Adrenal gland (tissue), 12 donors: ENCODE measurements around the gene SYT8. TPM values are rescaled to one million over a fixed set of nuclear protein-coding genes. Genes with fewer than 3 reads are reported as not detected.

Experiments used
- DNase-seq, 7 donors: peaks; one replicate each; pipeline ENCODE4 v3.0.0-alpha.2; 2019 to 2020
- H3K27ac ChIP-seq, 5 donors: fragments of 200-600 bp; sonication (generic) in 4 of 5; 1 replicate in 3 of 5; 2 replicates in 2 of 5; pipeline versions ENCODE4 v1.5.1 to v1.8.0; 2016 to 2020; ENCODE audit warnings: mild to moderate bottlenecking in 1 of 5
- H3K27me3 ChIP-seq: fragments of 200-600 bp; 2 replicates; pipeline ENCODE4 v1.8.0; 2021
- H3K36me3 ChIP-seq, 2 donors: fragments of 200-600 bp; replicated peaks in 1 of 2; 1 replicate in 1 of 2; 2 replicates in 1 of 2; pipeline versions ENCODE4 v1.5.1 to v1.8.0; 2018 to 2022
- H3K4me1 ChIP-seq, 2 donors: fragments of 200-600 bp; replicated peaks in 1 of 2; 1 replicate in 1 of 2; 2 replicates in 1 of 2; pipeline versions ENCODE4 v1.5.1 to v1.8.0; 2018 to 2021
- H3K4me3 ChIP-seq, 4 donors: fragments of 200-600 bp; sonication (generic) in 3 of 4; one replicate each; pipeline ENCODE4 v1.5.1; 2016 to 2018
- H3K9me3 ChIP-seq, 3 donors: fragments of 200-600 bp; sonication (generic) in 1 of 3; replicated peaks in 1 of 3; 1 replicate in 2 of 3; 2 replicates in 1 of 3; pipeline versions ENCODE4 v1.5.1 to v1.8.0; 2016 to 2021
- POLR2A ChIP-seq, 2 donors: fragments of 450-650 bp; IDR thresholded peaks; one replicate each; pipeline ENCODE4 v1.6.1; 2017; ENCODE audit warnings: antibody characterized with exemption in 2 of 2, mild to moderate bottlenecking in 2 of 2, moderate library complexity in 1 of 2
- WGBS, 4 donors: extraction: QIAGEN DNeasy Blood & Tissue Kit in 2 of 4; methylation state at CpG; one replicate each; pipeline versions ENCODE4 v1.1.5 to v1.1.7; 2013 to 2017; 5-methylcytosine and 5-hydroxymethylcytosine counted together
- intact Hi-C, 2 donors: fragments of 100-400 bp; cut with DNase I; formaldehyde crosslinking; loops; one replicate each; pipeline versions ENCODE4 v1.14.1 to v1.15.0; 2022 to 2023
- polyA plus RNA-seq, 3 donors: library from polyadenylated mRNA; stranded (reverse); fragments of 200-250 nt in 2 of 3; fragments of 350-450 nt in 1 of 3; fragmentation: Illumina TruSeq in 1 of 3; extraction: RNeasy Lipid Tissue Mini Kit (QIAGEN cat#74804) in 1 of 3; gene quantifications; one replicate each; pipeline ENCODE4 v1.2.3, GENCODE V29; 2013 to 2014
- total RNA-seq, 9 donors: library from RNA; depleted of rRNA in 4 of 9; stranded (reverse); fragments of >200 nt in 4 of 9; fragments of 120-200 nt in 1 of 9; fragmentation: NEBNext Ultra II Directional in 1 of 9; extraction: Animal tissue kit (Norgen Biotek cat#: 25700) in 1 of 9; gene quantifications; one replicate each; pipeline versions ENCODE4 v1.1.0 to v1.2.4, GENCODE V29; 2013 to 2023
- TF ChIP-seq, protein P1 (sequence below), 6 experiments: fragments of 450-650 bp in 4 of 6; fragments of 200-600 bp in 2 of 6; sonication (generic) in 1 of 6; IDR thresholded peaks; 1 replicate in 5 of 6; 2 replicates in 1 of 6; pipeline versions ENCODE4 v1.5.1 to v1.8.0; 2016 to 2021; ENCODE audit warnings: antibody characterized with exemption in 6 of 6, mild to moderate bottlenecking in 2 of 6, moderate library complexity in 1 of 6
- donor health status: healthy with polysubstance abuse.
- donor health status: Bipolar disorder and iron deficiency.
- donor health status: DM: yes; HTN: yes; CAD: no.
- donor health status: DM: no; HTN: no; CAD: no.
- donor health status: DM: no; HTN: no; CAD: no.
- donor health status: DM: yes; HTN: yes; CAD: no.

The SYT8 gene
- total and polyA plus RNA-seq, 12 donors = 0.44 to 3.1 (median 0.91) TPM; not detected in 7

GRCh38 chr11:1836011-1836945 is 1.5 kb downstream of the SYT8 start:
- DNase-seq = peak in 4 of 7 donors; percentile 14 to 25 (median 19)
- H3K9me3 ChIP-seq = no peaks in the 10 kb centered on the region
- H3K36me3 ChIP-seq = no peaks in the 10 kb centered on the region
- H3K27me3 ChIP-seq = no peaks in the 10 kb centered on the region
- intact Hi-C loops = loop anchor here (2.0 to 5.0 kb wide), 4 partner anchors 86 to 316 kb away; no protein-coding TSS in a partner anchor
- peaks cover 14 to 15% of the 10 kb centered on the region in 2 donors for H3K4me1 ChIP-seq
- no peak for TF ChIP-seq POLR2A (IDR thresholded peaks at IDR 0.05)
- TF ChIP-seq, protein P1, sequence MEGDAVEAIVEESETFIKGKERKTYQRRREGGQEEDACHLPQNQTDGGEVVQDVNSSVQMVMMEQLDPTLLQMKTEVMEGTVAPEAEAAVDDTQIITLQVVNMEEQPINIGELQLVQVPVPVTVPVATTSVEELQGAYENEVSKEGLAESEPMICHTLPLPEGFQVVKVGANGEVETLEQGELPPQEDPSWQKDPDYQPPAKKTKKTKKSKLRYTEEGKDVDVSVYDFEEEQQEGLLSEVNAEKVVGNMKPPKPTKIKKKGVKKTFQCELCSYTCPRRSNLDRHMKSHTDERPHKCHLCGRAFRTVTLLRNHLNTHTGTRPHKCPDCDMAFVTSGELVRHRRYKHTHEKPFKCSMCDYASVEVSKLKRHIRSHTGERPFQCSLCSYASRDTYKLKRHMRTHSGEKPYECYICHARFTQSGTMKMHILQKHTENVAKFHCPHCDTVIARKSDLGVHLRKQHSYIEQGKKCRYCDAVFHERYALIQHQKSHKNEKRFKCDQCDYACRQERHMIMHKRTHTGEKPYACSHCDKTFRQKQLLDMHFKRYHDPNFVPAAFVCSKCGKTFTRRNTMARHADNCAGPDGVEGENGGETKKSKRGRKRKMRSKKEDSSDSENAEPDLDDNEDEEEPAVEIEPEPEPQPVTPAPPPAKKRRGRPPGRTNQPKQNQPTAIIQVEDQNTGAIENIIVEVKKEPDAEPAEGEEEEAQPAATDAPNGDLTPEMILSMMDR (IDR thresholded peaks at IDR 0.05) = no peak
- no peak overlapping the region for H3K27ac ChIP-seq
- 87 to 93% (median 89%) methylated on average over 5 to 43 of the region's 43 CpGs for WGBS, 4 donors
- H3K4me3 ChIP-seq = no peak overlapping the region

GRCh38 chr11:1837171-1838076 is 2.6 kb downstream of the SYT8 start:
- Histone ChIP-seq H3K9me3 (no peaks in the 10 kb centered on the region), H3K36me3 (no peaks in the 10 kb centered on the region), H3K4me1 (peaks cover 19 to 20% of the 10 kb centered on the region in 2 donors), H3K27ac (peak overlapping the region in 2 of 5 donors; percentile 30 to 62), H3K27me3 (no peaks in the 10 kb centered on the region), H3K4me3 (no peak overlapping the region)
- TF ChIP-seq POLR2A (IDR thresholded peaks at IDR 0.05) = no peak
- TF ChIP-seq, protein P1 (IDR thresholded peaks at IDR 0.05) = peak; percentile 84 to 97 (median 92)
- DNase-seq = peak; percentile 70 to 83 (median 77)
- WGBS, 4 donors = 37 to 50% (median 49%) methylated on average over 12 to 38 of the region's 38 CpGs; no CpG with 5 or more reads in 1 of the 4 donors
- intact Hi-C loops = loop anchor here (2.0 to 5.0 kb wide), 4 partner anchors 85 to 315 kb away; no protein-coding TSS in a partner anchor

DNA sequence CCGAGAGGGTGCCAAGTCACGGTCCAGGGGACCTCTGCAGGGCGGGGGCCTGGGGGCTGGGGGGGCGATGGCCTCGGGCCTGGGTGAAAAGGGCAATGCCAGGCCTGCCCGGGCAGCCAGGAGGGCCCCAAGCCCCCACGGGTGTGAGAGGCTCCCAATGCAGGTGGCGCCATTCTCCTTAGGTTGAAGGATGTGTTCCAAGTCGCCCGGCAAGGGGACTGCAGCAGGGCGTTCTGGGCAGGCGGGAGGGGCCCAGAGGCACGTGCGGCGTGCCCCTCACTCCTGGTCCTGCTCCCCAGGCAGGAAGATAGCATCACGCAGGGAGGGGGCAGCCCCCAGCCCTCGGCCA is 3.3 kb downstream of the SYT8 start:
- Histone ChIP-seq H3K9me3 (no peaks in the 10 kb centered on the region), H3K27me3 (no peaks in the 10 kb centered on the region), H3K27ac (peak overlapping the region in 2 of 5 donors; percentile 30 to 62), H3K4me1 (peaks cover 19 to 20% of the 10 kb centered on the region in 2 donors), H3K36me3 (no peaks in the 10 kb centered on the region), H3K4me3 (no peak overlapping the region)
- 32 to 56% (median 46%) methylated on average over 8 to 17 of the region's 17 CpGs for WGBS, 4 donors
- intact Hi-C loops = loop anchor here (5.0 kb wide), 3 partner anchors 84 to 314 kb away; no protein-coding TSS in a partner anchor
- DNase-seq = peak in 1 of 7 donors; percentile 50
- TF ChIP-seq, protein P1 (IDR thresholded peaks at IDR 0.05) = no peak
- no peak for TF ChIP-seq POLR2A (IDR thresholded peaks at IDR 0.05)
